ENCODE measurements around the gene ACOT13. TPM values are rescaled to one million over a fixed set of nuclear protein-coding genes. Genes with fewer than 3 reads are reported as not detected.
"Not testable (repeated sequence)": the region's sequence is repeated elsewhere in the genome, so short reads cannot be mapped to it uniquely, and the experiment has no call there.

ACOT13 gene
- total and polyA plus RNA-seq, 2 donors (not counting 1 experiment from before 2014, with no cell fraction given), result 3.6 to 6.6 TPM

- TF ChIP-seq CTCF (IDR thresholded peaks at IDR 0.05), result no peak
- TF ChIP-seq EZH2 (IDR thresholded peaks at IDR 0.05; ENCODE audit: borderline replicate concordance, insufficient read depth, low read depth, low read length, poor library complexity, severe bottlenecking), result no peak
- H3K36me3 ChIP-seq (replicated peaks in 1 of 2; ENCODE audit: control extremely low read depth in 1 of 2, control insufficient read depth in 1 of 2, extremely low read depth in 1 of 2, insufficient read depth in 2 of 2, low read length in 1 of 2), result peaks cover 3 to 38% of the 10 kb centered on the region in 2 experiments
- intact Hi-C loops (cut with micrococcal nuclease), result no loop called here
- H3K4me1 ChIP-seq (ENCODE audit: control insufficient read depth in 2 of 2, insufficient read depth in 2 of 2, low read length in 2 of 2), result peaks cover 4 to 6% of the 10 kb centered on the region in 2 donors
- ATAC-seq (ENCODE audit: low read depth) (no peak), DNase-seq (no peak)
- H3K9ac ChIP-seq (ENCODE audit: low read length), result no peak overlapping the region
- H3K27me3 Mint-ChIP-seq, result no peaks in the 10 kb centered on the region
- H4K20me1 ChIP-seq (ENCODE audit: control insufficient read depth, insufficient read depth, low read length, poor library complexity, severe bottlenecking), result no peaks in the 10 kb centered on the region
- no peak overlapping the region for H3K4me3 Mint-ChIP-seq
- no peak overlapping the region for H3K4me2 ChIP-seq (replicated peaks; ENCODE audit: low read depth, low read length, poor library complexity, severe bottlenecking)
- H3K9me3 Mint-ChIP-seq (ENCODE audit: insufficient read depth), result no peaks in the 10 kb centered on the region
- no peak overlapping the region for H3K27ac Mint-ChIP-seq
- H2AFZ ChIP-seq (ENCODE audit: insufficient read depth, low read depth, low read length, poor library complexity, severe bottlenecking), result no peak overlapping the region
- ChIA-PET CTCF (interaction anchor here (1.0 kb wide), 1 partner anchor 75 kb away, joined by 3 read pairs; no protein-coding TSS in a partner anchor), POLR2A (no interaction called here)
- no peaks in the 10 kb centered on the region for H3K27me3 ChIP-seq (replicated peaks in 1 of 4; ENCODE audit: control extremely low read depth in 1 of 4, control insufficient read depth in 3 of 4, insufficient read depth in 4 of 4, low read length in 3 of 4)
- H3K27ac ChIP-seq (ENCODE audit: low read length in 2 of 2), result no peak overlapping the region
- peaks cover 24% of the 10 kb centered on the region for H3K4me1 Mint-ChIP-seq
- H3K79me2 ChIP-seq (ENCODE audit: control insufficient read depth, insufficient read depth, low read length), result peaks cover 8% of the 10 kb centered on the region
- no CpG with 5 or more reads among the region's 2 CpGs for WGBS (ENCODE audit: insufficient coverage)
- no peak overlapping the region for H3K4me3 ChIP-seq (ENCODE audit: control extremely low read depth in 1 of 5, extremely low read depth in 1 of 5, insufficient read depth in 1 of 5, low read depth in 2 of 5, low read length in 4 of 5)
- H3K9me3 ChIP-seq (ENCODE audit: control extremely low read depth in 1 of 3, control insufficient read depth in 2 of 3, insufficient read depth in 1 of 3, low read length in 2 of 3), result no peaks in the 10 kb centered on the region
These were observed 6.8 kb upstream of the ACOT13 start for GRCh38 chr6:24660105-24660504.

- H3K4me3 Mint-ChIP-seq; H3K9me3 Mint-ChIP-seq (ENCODE audit: insufficient read depth); H4K20me1 ChIP-seq (ENCODE audit: control insufficient read depth, insufficient read depth, low read length, poor library complexity, severe bottlenecking); H3K27me3 Mint-ChIP-seq; DNase-seq; H3K4me3 ChIP-seq (ENCODE audit: control extremely low read depth in 1 of 5, extremely low read depth in 1 of 5, insufficient read depth in 1 of 5, low read depth in 2 of 5, low read length in 4 of 5); POLR2A ChIA-PET; ATAC-seq (ENCODE audit: low read depth); intact Hi-C loops (cut with micrococcal nuclease); H3K27ac ChIP-seq (ENCODE audit: low read length in 2 of 2); H3K4me2 ChIP-seq (replicated peaks; ENCODE audit: low read depth, low read length, poor library complexity, severe bottlenecking); H3K9ac ChIP-seq (ENCODE audit: low read length); H3K27ac Mint-ChIP-seq; H3K27me3 ChIP-seq (replicated peaks in 1 of 4; ENCODE audit: control extremely low read depth in 1 of 4, control insufficient read depth in 3 of 4, insufficient read depth in 4 of 4, low read length in 3 of 4); H2AFZ ChIP-seq (ENCODE audit: insufficient read depth, low read depth, low read length, poor library complexity, severe bottlenecking); H3K9me3 ChIP-seq (ENCODE audit: control extremely low read depth in 1 of 3, control insufficient read depth in 2 of 3, insufficient read depth in 1 of 3, low read length in 2 of 3): not testable (repeated sequence)
- Histone ChIP-seq H3K36me3 (replicated peaks in 1 of 2; ENCODE audit: control extremely low read depth in 1 of 2, control insufficient read depth in 1 of 2, extremely low read depth in 1 of 2, insufficient read depth in 2 of 2, low read length in 1 of 2) (peaks cover 3 to 32% of the 10 kb centered on the region in 2 experiments), H3K79me2 (ENCODE audit: control insufficient read depth, insufficient read depth, low read length) (peaks cover 21% of the 10 kb centered on the region), H3K4me1 (ENCODE audit: control insufficient read depth in 2 of 2, insufficient read depth in 2 of 2, low read length in 2 of 2) (peaks cover 12 to 16% of the 10 kb centered on the region in 2 donors)
- H3K4me1 Mint-ChIP-seq, result peaks cover 34% of the 10 kb centered on the region
- 100% methylated on average over 4 of the region's 5 CpGs for WGBS (ENCODE audit: insufficient coverage)
- CTCF ChIA-PET, result interaction anchor here (1.6 kb wide), 1 partner anchor 81 kb away, joined by 3 read pairs; no protein-coding TSS in a partner anchor
These were observed 5.1 kb upstream of the ACOT13 start for GRCh38 chr6:24661759-24662158.
